K562 (cell line): ENCODE results near the gene RASGEF1C. TPM values are rescaled to one million over a fixed set of nuclear protein-coding genes. Genes with fewer than 3 reads are reported as not detected.
"Not testable (repeated sequence)": the region's sequence is repeated elsewhere in the genome, so short reads cannot be mapped to it uniquely, and the experiment has no call there.

Experiments
- ATAC-seq: fragments of 200-7000 bp; cut with Tn5 transposase; 3 replicates; pipeline ENCODE4 v1.9.1; 2020; ENCODE audit warnings: moderate library complexity
- BruUV-seq: library from RNA; stranded (reverse); fragments of 400-500 nt; replicated peaks from 2 replicates; lab custom pipeline; 2021; lab: Mats Ljungman, UMichigan
- CTCF ChIA-PET: fragments of 300-600 bp; formaldehyde crosslinking; extraction: SDS; loops from one replicate; lab custom pipeline; 2021; ENCODE audit warnings: low intra/inter-chr PET ratio; lab: Yijun Ruan, JAX
- POLR2A ChIA-PET: fragments of 300-600, 350-650 bp; sonication (Branson Sonifier 250); formaldehyde crosslinking; extraction: SDS; loops from one replicate; lab custom pipeline; 2021; ENCODE audit warnings: antibody characterized with exemption, inconsistent platforms; lab: Yijun Ruan, JAX
- DNase-seq, 4 experiments: peaks; one replicate each; pipeline versions ENCODE4 v3.0.0 to v3.0.0-alpha.2; 2011 to 2018; ENCODE audit warnings: low spot score in 3 of 4, mixed read lengths in 3 of 4; ENCODE audit errors: extremely low read depth in 1 of 4
- FAIRE-seq: peaks from 2 replicates; lab custom pipeline; 2011; peaks lifted over from hg19 to GRCh38; lab: Jason Lieb, UNC
- H2AFZ ChIP-seq: 2 replicates; pipeline ENCODE4 v1.6.0; 2011; ENCODE audit warnings: low read depth, low read length, control low read depth, inconsistent platforms
- H3K27ac ChIP-seq: fragments of 200-600 bp; 3 replicates; pipeline ENCODE4 v1.8.0; 2011; ENCODE audit warnings: low read depth, mild to moderate bottlenecking, control low read depth, inconsistent platforms, low read length, moderate library complexity, mixed read lengths; ENCODE audit errors: extremely low read depth
- H3K27me3 ChIP-seq, 2 experiments: fragments of 300-600 bp in 1 of 2; 2 replicates in 1 of 2; 3 replicates in 1 of 2; pipeline versions ENCODE4 v1.6.0 to v1.8.0; 2011; ENCODE audit warnings: inconsistent platforms in 2 of 2, low read length in 2 of 2, mild to moderate bottlenecking in 1 of 2, mixed read lengths in 1 of 2, moderate library complexity in 1 of 2; ENCODE audit not compliant: control insufficient read depth in 2 of 2, insufficient read depth in 2 of 2
- H3K36me3 ChIP-seq: fragments of 300-600 bp; 3 replicates; pipeline ENCODE4 v1.8.0; 2011; ENCODE audit warnings: mild to moderate bottlenecking, low read length, inconsistent platforms; ENCODE audit not compliant: control insufficient read depth, insufficient read depth
- H3K4me1 ChIP-seq, 2 experiments: fragments of 200-600 bp in 1 of 2; replicated peaks in 1 of 2; 2 replicates in 1 of 2; 3 replicates in 1 of 2; pipeline versions ENCODE4 v1.5.1 to v1.8.0; 2011; ENCODE audit warnings: inconsistent platforms in 2 of 2, low read length in 2 of 2, mild to moderate bottlenecking in 1 of 2, mixed read lengths in 1 of 2, moderate library complexity in 1 of 2; ENCODE audit not compliant: control insufficient read depth in 2 of 2, insufficient read depth in 2 of 2
- H3K4me2 ChIP-seq: 2 replicates; pipeline ENCODE4 v1.6.1; 2011; ENCODE audit warnings: low read length, control low read depth, inconsistent platforms, mixed read lengths; ENCODE audit not compliant: insufficient read depth
- H3K4me3 ChIP-seq: fragments of 200-600 bp; sonication (generic), shearing (Covaris generic); 2 replicates; pipeline ENCODE4 v1.5.1; 2016; ENCODE audit warnings: control low read depth, inconsistent platforms
- H3K79me2 ChIP-seq: fragments of 200-600 bp; 3 replicates; pipeline ENCODE4 v1.8.0; 2011; ENCODE audit warnings: low read length, inconsistent platforms; ENCODE audit not compliant: control insufficient read depth, insufficient read depth
- H3K9ac ChIP-seq, 2 experiments: 2 replicates each; pipeline versions ENCODE4 v1.6.0 to v1.6.1; 2011; ENCODE audit warnings: low read depth in 2 of 2, low read length in 2 of 2, control low read depth in 1 of 2, inconsistent platforms in 1 of 2, mild to moderate bottlenecking in 1 of 2, mixed read lengths in 1 of 2; ENCODE audit not compliant: insufficient read depth in 1 of 2
- H3K9me1 ChIP-seq: one replicate; pipeline ENCODE4 v1.6.0; 2011; ENCODE audit warnings: inconsistent platforms, mild to moderate bottlenecking, low read length, moderate library complexity; ENCODE audit not compliant: control insufficient read depth, insufficient read depth
- H3K9me3 ChIP-seq: replicated peaks from 2 replicates; pipeline ENCODE4 v1.5.1; 2011; ENCODE audit warnings: low read depth, low read length, inconsistent platforms; ENCODE audit not compliant: control insufficient read depth, insufficient read depth
- H4K20me1 ChIP-seq: replicated peaks from 2 replicates; pipeline ENCODE4 v1.6.1; 2011; ENCODE audit warnings: low read length, inconsistent platforms, mixed read lengths; ENCODE audit not compliant: control insufficient read depth, insufficient read depth
- SMC3 ChIP-seq: conservative IDR thresholded peaks from 2 replicates; pipeline ENCODE4 v1.6.1; 2011; ENCODE audit warnings: low read depth, low read length, improper control_type of control experiment; ENCODE audit not compliant: insufficient read depth
- TEAD4 ChIP-seq, 2 experiments: sonication (generic) in 1 of 2; formaldehyde crosslinking in 1 of 2; IDR thresholded peaks; 2 replicates each; pipeline versions ENCODE4 v1.6.1 to v1.8.0; 2012 to 2022; ENCODE audit warnings: borderline replicate concordance in 1 of 2, inconsistent platforms in 1 of 2, low read length in 1 of 2, mild to moderate bottlenecking in 1 of 2, missing genetic modification reagents in 1 of 2
- TSHZ1 ChIP-seq: fragments of 250-450 bp; sonication (Bioruptor Pico); IDR thresholded peaks from 2 replicates; pipeline ENCODE4 v1.4.0; 2020; ENCODE audit warnings: mild to moderate bottlenecking, moderate library complexity
- ZNF764 ChIP-seq: fragments of 250-450 bp; sonication (Bioruptor Pico); IDR thresholded peaks from 2 replicates; pipeline ENCODE4 v1.4.0; 2020; ENCODE audit warnings: low read depth, mild to moderate bottlenecking, moderate library complexity
- WGBS: fragments of 100-300 bp; shearing (Covaris generic); methylation state at CpG from one replicate; pipeline ENCODE4 v1.1.6; 2016; ENCODE audit warnings: low coverage, mixed read lengths; ENCODE audit not compliant: insufficient coverage; ENCODE audit errors: missing lambda C conversion rate; 5-methylcytosine and 5-hydroxymethylcytosine counted together
- in situ Hi-C: fragments of 300-500 bp; cut with MboI; formaldehyde crosslinking; loops from 4 replicates; pipeline ENCODE4 v1.15.0; 2018; ENCODE audit warnings: inconsistent platforms, mixed read lengths
- intact Hi-C: fragments of 100-400 bp; cut with micrococcal nuclease; formaldehyde crosslinking; loops from 2 replicates; pipeline ENCODE4 v1.14.2; 2022
- polyA plus RNA-seq, 8 experiments: library from polyadenylated mRNA; depleted of rRNA in 4 of 8; stranded (reverse) in 5 of 8; unstranded in 3 of 8; fragments of >200 nt; fragmentation: Nextera tagmentation in 2 of 8; fragmentation: Illumina TruSeq in 1 of 8; extraction: Ambion mirVana in 2 of 8; extraction: Trizol in 1 of 8; gene quantifications; 2 replicates each; pipeline versions ENCODE4 v1.2.1 to v1.2.3, GENCODE V29; 2011 to 2014; ENCODE audit warnings: inconsistent platforms in 1 of 8, missing spikeins in 1 of 8
- total RNA-seq, 7 experiments: library from RNA; depleted of rRNA in 6 of 7; stranded (reverse); fragments of >200 nt in 6 of 7; fragmentation: Illumina TruSeq in 2 of 7; extraction: Trizol in 2 of 7; gene quantifications; 2 replicates each; pipeline versions ENCODE4 v1.2.1 to v1.2.3, GENCODE V29; 2011 to 2021; ENCODE audit warnings: low replicate concordance in 1 of 7
- TF ChIP-seq, protein P1 (sequence below): IDR thresholded peaks from 2 replicates; pipeline ENCODE4 v1.6.1; 2011; ENCODE audit warnings: borderline replicate concordance, low read depth, mild to moderate bottlenecking, moderate library complexity, low read length; ENCODE audit not compliant: insufficient read depth, poor library complexity, severe bottlenecking

Gene RASGEF1C
- total and polyA plus RNA-seq, 9 of the 15 experiments (the other 6 are each of a cell fraction or from before 2014, with no cell fraction given): 0.04 to 1.1 (median 0.21) TPM; not detected in 4

- no peak for TF ChIP-seq TSHZ1 (CRISPR knock-in tag)
- no peak for TF ChIP-seq ZNF764 (CRISPR knock-in tag)
- TF ChIP-seq, protein P1, sequence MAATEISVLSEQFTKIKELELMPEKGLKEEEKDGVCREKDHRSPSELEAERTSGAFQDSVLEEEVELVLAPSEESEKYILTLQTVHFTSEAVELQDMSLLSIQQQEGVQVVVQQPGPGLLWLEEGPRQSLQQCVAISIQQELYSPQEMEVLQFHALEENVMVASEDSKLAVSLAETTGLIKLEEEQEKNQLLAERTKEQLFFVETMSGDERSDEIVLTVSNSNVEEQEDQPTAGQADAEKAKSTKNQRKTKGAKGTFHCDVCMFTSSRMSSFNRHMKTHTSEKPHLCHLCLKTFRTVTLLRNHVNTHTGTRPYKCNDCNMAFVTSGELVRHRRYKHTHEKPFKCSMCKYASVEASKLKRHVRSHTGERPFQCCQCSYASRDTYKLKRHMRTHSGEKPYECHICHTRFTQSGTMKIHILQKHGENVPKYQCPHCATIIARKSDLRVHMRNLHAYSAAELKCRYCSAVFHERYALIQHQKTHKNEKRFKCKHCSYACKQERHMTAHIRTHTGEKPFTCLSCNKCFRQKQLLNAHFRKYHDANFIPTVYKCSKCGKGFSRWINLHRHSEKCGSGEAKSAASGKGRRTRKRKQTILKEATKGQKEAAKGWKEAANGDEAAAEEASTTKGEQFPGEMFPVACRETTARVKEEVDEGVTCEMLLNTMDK: peak; percentile 15
- no peak for TF ChIP-seq TEAD4 (IDR thresholded peaks at IDR 0.05; ENCODE audit: low read length)
- TF ChIP-seq TEAD4 (CRISPR knock-in tag; IDR thresholded peaks at IDR 0.05; ENCODE audit: borderline replicate concordance): no peak
- peak; percentile 61; the same call in 1 of the 2 replicates for TF ChIP-seq SMC3
Measured at GRCh38 chr5:180126716-180127681, 82.0 kb downstream of the RASGEF1C start (continued).

- intact Hi-C loops: loop anchor here (5.0 kb wide), 1 partner anchor 346 kb away; no protein-coding TSS in a partner anchor
- CTCF ChIA-PET, H3K9me3 ChIP-seq, H3K4me3 ChIP-seq, H3K79me2 ChIP-seq, H3K9ac ChIP-seq, BruUV-seq, ATAC-seq, H3K36me3 ChIP-seq, H3K27ac ChIP-seq, FAIRE-seq, POLR2A ChIA-PET, DNase-seq, in situ Hi-C loops, H2AFZ ChIP-seq, H4K20me1 ChIP-seq, H3K9me1 ChIP-seq: not testable (repeated sequence)
- WGBS: 14% methylated on average over 17 of the region's 17 CpGs
- Histone ChIP-seq H3K4me1 (peaks cover 0 to 23% of the 10 kb centered on the region in 2 experiments; a peak in 3 of 5 replicates), H3K27me3 (peaks cover 23 to 73% of the 10 kb centered on the region in 2 experiments; a peak in 4 of 5 replicates), H3K4me2 (0 out of 2 replicates have a peak overlapping the region, but pooled peaks have one; percentile 27)
Measured at GRCh38 chr5:180126156-180126555, 82.9 kb downstream of the RASGEF1C start.
